ENCODE data around the gene LRP4.

DNA sequence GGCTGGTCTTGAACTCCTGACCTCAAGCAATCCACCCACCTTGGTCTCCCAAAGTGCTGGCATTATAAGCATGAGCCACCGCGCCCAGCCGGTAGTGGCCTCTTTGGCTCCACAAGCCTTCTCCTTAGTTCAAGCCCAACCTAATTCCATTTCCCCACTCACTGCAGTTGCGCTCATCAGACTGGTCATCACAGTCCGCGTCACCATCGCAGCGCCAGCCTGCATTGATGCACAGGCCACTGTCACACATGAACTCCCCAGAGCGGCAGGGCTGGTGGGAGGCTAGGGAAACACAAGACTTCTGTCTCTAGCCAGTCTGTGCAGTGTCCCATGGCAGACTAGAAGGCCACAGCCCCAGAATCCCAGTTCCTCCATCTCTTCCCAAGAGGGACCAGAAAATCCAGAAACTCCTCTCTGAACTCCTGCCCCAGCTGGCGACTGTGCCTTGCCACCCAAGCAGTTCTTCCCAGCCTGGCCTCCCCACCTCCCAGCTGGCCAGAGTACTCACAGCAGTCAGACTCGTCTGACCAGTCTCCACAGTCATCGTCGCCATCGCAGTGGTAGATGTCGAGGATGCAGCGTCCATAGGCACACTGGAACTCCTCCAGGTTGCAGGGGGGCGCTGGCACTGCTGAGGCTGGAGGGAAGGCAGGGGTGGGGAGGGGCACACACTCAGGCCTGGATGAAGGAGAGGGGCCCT, 19.8 kb downstream of the LRP4 start:
- TF ChIP-seq CTCF (IDR thresholded peaks at IDR 0.05) (no peak), POLR2A (IDR thresholded peaks at IDR 0.05) (no peak), POLR2AphosphoS5 (IDR thresholded peaks at IDR 0.05; ENCODE audit: insufficient read depth in 1 of 2, low read depth in 1 of 2) (peak in 1 of 2 donors; percentile 31)

Measured in vagina (tissue), 2 donors.